NCI-H748 (cell line): ENCODE measurements around the gene SUSD6.
"Not testable (repeated sequence)": the region's sequence is repeated elsewhere in the genome, so short reads cannot be mapped to it uniquely, and the experiment has no call there.

Experiments
- DNase-seq: peaks from one replicate; lab custom pipeline; 2025; ENCODE audit not compliant: unreplicated experiment; lab: John Stamatoyannopoulos, UW

The SUSD6 gene

GRCh38 chr14:69711477-69711876, 100.1 kb downstream of the SUSD6 start:
- DNase-seq: no peak

GRCh38 chr14:69711881-69712560, 100.6 kb downstream of the SUSD6 start:
- DNase-seq: peak; percentile 35

GRCh38 chr14:69712599-69713088, 101.2 kb downstream of the SUSD6 start:
- DNase-seq: peak; percentile 93

- DNase-seq: peak; percentile 96
These were observed 101.9 kb downstream of the SUSD6 start for GRCh38 chr14:69713209-69713781.

GRCh38 chr14:69713993-69714679, 102.7 kb downstream of the SUSD6 start:
- DNase-seq: peak; percentile 95

- peak; percentile 96 for DNase-seq
These were observed 104.5 kb downstream of the SUSD6 start for GRCh38 chr14:69715725-69716477.

- no peak for DNase-seq
These were observed 105.2 kb downstream of the SUSD6 start for GRCh38 chr14:69716478-69717187.

- not testable (repeated sequence) for DNase-seq
These were observed 107.2 kb downstream of the SUSD6 start for GRCh38 chr14:69718614-69719013.

- DNase-seq: no peak
These were observed 108.1 kb downstream of the SUSD6 start for GRCh38 chr14:69719501-69719951.

GRCh38 chr14:69720912-69721311, 109.5 kb downstream of the SUSD6 start:
- DNase-seq: no peak

- DNase-seq: peak; percentile 72
These were observed 115.5 kb downstream of the SUSD6 start for GRCh38 chr14:69726761-69727511.

- no peak for DNase-seq
These were observed 116.5 kb downstream of the SUSD6 start for GRCh38 chr14:69727860-69728259.

GRCh38 chr14:69731919-69732598, 120.7 kb downstream of the SUSD6 start:
- not testable (repeated sequence) for DNase-seq

GRCh38 chr14:69736405-69736804, 125.0 kb downstream of the SUSD6 start:
- DNase-seq: not testable (repeated sequence)

- no peak for DNase-seq
These were observed 129.7 kb downstream of the SUSD6 start for GRCh38 chr14:69741055-69741454.

GRCh38 chr14:69749956-69750355, 138.6 kb downstream of the SUSD6 start:
- DNase-seq: no peak

- no peak for DNase-seq
These were observed 139.1 kb downstream of the SUSD6 start for GRCh38 chr14:69750495-69750894.

GRCh38 chr14:69752773-69753172, 141.4 kb downstream of the SUSD6 start:
- DNase-seq: no peak

GRCh38 chr14:69753860-69754259, 142.5 kb downstream of the SUSD6 start:
- DNase-seq: no peak
